Left renal pelvis (tissue), 4 donors: ENCODE results near the gene RAB3GAP2. TPM values are rescaled to one million over a fixed set of nuclear protein-coding genes. Genes with fewer than 3 reads are reported as not detected.
A peak's percentile ranks its signal among the peaks of the same experiment; 100 is the strongest.
"Not testable (repeated sequence)": the region's sequence is repeated elsewhere in the genome, so short reads cannot be mapped to it uniquely, and the experiment has no call there.

ENCODE experiments used
- DNase-seq, 4 donors: peaks; one replicate each; pipeline ENCODE4 v3.0.0-alpha.2; 2013; ENCODE audit warnings: low read depth in 4 of 4, low spot score in 3 of 4
- polyA plus RNA-seq, 4 donors: library from polyadenylated mRNA; unstranded; fragments of 120-200 nt; gene quantifications; one replicate each; pipeline ENCODE4 v1.2.1, GENCODE V29; 2013; ENCODE audit not compliant: insufficient read length in 4 of 4

RAB3GAP2 gene
- polyA plus RNA-seq, 4 donors = 25.7 to 37.6 (median 34.7) TPM

DNA sequence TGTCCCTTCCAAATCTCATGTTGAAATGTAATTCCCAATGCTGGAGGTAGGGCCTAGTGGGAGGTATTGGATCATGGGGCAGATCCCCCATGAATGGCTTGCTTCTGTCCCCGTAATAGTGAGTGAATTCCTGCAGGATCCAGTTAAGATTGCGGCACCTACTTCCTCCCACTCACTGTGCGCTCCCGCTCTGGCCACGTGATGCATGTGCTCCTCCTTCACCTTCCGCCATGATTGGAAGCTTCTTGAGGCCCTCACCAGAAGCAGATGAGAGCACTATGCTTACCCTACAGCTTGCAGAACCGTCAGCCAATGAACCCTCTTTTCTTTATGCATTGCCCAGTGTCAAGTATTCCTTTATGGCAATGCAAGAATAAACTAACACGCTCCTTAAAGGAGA lies 14.9 kb upstream of the RAB3GAP2 start:
- no peak for DNase-seq

DNA sequence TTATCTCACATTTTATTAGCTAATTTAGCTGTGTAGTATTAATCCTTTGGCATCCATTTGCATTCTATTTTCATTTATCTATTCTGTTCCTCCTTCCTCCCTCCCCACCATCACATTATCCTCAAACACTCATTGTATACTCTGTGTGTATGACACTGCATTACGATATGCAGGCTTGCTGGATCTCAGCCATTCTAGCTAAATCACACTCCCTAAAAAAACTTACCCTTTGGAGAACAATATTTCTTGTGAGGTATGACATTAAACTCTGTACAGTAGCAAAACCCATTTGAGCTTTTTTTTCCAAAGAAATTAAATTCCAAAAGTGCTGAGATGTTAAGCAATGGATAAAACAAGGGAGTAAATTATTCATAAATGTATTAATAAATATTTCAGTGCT lies 11.4 kb upstream of the RAB3GAP2 start:
- no peak for DNase-seq

DNA sequence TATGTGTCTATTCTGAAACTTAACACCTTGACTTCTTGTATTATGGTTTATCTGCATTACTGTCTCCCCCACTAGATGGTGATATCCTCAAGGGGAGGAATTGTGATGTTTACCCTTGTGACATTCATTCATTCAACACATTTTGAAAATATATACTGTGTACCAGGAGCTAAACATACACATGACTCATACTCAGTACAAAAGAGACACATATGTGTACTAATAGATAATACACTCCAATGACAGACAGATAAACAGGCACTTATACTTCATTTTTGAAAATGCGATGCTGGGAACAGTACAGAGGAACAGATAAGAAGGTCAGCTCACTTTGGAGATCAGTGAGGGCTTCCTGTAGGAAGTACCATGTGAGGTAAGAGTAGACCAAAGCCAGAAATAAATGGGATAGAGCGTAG lies 8.9 kb upstream of the RAB3GAP2 start:
- DNase-seq = no peak

DNA sequence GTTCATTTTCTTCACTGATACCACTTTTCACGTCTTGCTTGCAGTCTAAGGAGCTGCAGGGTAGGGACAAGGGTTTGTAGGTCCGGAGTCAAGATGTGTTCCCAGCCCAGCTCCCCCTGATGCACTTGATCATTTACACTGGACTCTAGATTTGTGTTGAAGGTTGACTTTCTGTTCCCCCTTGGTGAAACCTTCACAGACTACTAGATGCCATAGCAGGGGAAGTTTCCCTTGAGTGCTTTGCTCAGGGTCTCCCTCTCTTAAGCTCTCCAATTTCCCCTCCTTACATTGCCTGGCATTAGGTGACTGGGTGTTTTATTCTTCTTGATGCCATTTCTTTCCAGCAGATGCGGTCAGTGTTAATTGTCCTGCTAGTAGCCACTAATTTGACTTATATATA lies 8.0 kb upstream of the RAB3GAP2 start:
- no peak for DNase-seq

DNA sequence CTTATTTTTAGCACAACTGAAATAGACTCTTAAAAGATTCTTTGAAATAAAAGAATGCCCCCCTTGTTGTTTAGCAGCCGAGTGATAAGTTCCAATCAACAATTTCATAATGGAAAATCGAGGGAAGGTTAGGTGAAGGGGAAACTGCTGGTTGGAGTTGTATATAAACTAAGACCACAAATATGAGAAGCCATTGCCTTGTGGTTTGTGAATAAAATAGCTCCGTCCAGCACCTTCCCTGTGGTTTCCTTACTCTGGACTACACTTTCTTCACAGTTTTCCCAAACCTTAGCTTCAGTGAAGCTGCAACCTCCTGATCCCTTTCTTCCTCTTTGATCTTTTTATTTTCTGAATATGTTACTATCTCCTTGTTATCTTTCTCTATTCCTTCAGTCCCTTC lies 6.7 kb upstream of the RAB3GAP2 start:
- no peak for DNase-seq

DNA sequence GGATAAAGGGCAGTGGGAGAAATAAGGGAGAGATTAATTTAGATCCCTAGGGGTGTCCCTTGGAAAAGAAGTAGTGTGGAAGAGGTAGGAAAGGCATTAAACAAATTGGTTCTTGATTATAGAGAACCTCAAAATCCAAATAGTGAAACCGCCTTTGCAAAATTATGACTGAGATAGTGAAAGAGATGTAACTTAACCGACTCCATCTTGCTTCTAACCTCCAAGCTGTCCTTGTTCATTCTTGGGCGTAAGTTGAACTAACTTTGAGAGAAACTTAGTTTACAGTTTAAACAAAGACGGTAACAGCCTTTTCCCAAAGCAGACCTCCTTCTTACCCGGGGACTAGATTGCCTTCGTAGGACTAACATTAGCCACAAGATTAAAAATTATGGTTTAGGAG lies 3.2 kb upstream of the RAB3GAP2 start:
- no peak for DNase-seq

DNA sequence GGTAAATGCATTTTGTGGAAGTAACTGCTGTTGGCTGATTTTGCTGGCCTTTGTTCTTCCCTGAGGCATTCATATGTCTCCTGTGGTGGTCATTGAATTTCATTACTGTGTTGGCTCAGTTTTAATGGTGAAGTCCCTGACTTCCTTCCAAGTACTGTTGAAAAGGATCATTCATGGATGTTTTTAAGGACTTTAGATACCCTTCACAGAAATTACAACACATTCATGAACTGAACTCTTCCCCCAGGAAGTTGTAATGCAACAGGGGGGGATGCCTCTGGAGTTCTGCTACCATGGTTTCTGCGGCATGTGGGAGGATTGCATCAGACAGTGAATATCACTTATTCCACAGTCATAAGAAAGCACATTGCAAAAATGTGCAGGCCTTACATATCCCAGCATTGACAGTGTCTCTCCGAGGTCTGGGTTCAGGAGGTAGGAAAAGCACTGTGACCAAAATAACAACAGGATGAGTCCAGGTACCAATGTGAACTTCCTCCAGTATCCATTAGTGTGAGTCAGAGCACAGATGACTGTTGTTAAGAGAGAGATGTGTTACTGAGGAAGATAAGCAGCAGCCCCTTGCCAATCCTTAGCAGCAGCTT lies 2.1 kb upstream of the RAB3GAP2 start:
- no peak for DNase-seq

DNA sequence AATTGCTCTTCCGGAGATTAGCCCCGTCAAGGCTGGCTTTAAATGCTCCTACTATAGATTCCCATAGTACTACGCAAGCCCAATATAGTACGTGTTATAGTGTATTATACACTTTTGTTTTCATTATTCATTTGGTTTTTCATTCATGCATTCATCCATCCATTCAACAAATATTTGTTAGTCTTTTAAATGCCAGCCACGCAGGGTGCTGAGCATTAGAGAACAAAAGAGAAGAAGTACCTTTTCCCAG lies 513 bp upstream of the RAB3GAP2 start:
- no peak for DNase-seq

DNA sequence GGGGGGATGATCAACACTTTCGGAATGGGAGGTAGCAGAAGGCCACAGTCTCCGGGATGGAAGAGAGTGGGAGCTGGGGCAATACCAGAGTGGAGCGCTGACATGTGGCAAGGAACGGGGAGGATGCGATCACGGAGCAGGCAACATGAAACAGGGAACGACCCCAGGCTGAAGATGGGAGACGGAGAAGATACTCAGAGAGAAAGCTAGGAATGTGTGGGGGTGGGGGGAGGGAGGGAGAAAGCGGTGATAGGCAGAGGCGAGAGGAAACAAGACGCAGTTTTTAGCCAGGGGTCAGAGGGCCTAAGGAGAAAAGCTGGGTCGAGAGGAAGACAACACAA lies 577 bp downstream of the RAB3GAP2 start:
- peak in 1 of 4 donors; percentile 19 for DNase-seq

DNA sequence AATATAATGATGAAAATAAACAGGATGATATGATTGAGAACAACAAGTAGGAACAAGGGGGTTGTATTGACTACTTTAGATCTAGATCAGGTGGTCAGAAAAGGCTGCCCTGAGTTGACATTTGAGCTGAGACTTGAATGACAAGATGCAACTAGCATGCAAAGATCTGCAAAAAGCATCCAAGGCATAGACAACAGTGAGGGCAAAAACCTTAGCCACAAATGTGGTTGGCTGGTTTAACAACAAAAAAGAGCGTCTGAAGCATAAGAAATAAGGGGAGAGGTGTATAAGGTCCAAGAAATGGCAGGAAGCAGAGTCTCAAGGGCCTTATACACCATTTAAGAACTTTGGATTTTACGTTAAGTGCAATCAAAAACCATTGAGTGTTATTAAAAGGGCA lies 3.2 kb downstream of the RAB3GAP2 start:
- no peak for DNase-seq

DNA sequence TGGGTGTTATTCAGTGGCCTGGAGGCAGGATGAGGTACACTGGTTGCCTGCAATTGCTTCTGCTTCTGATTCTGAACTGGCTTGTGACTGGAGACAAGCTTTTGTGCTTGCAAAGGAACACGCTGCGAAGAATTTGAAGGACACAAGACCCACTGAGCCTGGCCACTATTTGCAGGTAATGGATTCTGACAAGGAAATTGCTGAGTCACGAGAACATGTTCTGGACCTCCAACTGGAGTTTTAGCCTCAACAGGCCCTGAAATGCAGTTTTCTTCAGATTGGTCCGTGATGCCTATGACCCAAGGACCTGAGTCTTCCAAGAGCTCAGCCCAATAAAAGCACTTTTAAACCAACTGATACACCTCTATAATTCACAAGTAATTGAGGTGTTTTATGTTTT lies 4.6 kb downstream of the RAB3GAP2 start:
- no peak for DNase-seq

DNA sequence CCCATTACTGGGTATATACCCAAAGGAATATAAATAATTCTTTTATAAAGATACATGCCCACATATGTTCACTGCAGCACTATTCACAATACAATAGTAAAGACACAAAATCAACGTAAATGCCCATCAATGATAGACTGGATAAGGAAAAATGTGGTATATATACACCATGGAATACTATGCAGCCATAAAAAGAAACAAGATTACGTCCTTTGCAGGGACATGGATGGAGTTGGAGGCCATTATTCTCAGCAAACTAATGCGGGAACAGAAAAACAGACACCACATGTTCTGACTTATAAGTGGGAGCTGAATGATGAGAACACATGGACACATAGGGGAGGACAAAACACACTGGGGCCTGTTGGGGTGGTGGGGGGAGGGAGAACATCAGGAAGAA lies 12.0 kb downstream of the RAB3GAP2 start:
- not testable (repeated sequence) for DNase-seq

DNA sequence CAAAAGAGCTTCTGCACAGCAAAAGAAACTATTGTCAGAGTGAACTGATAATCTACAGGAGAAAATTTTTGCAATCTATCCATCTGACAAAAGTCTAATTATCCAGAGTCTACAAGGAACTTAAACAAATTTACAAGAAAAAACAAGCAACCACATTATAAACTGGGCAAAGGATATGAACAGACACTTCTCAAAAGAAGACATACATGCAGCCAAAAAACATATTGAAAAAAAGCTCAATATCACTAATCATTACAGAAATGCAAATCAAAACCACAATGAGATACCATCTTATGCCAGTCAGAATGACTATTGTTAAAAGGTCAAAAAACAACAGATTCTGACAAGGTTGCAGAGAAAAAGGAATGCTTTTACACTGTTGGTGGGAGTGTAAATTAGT lies 12.5 kb downstream of the RAB3GAP2 start:
- not testable (repeated sequence) for DNase-seq

DNA sequence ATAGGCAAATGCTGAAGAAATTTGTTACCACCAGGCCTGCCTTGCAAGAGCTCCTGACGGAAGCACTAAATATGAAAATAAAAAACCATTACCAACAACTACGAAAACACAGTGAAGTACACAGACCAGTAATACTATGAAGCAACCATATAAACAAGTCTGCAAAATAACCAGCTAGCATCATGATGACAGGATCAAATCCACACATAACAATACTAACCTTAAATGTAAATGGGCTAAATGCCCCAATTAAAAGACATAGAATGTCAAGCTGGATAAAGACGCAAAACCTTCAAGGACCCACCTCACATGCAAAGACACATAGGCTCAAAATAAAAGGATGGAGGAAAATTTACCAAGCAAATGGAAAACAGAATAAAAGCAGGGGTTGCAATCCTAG lies 16.1 kb downstream of the RAB3GAP2 start:
- DNase-seq = not testable (repeated sequence)

DNA sequence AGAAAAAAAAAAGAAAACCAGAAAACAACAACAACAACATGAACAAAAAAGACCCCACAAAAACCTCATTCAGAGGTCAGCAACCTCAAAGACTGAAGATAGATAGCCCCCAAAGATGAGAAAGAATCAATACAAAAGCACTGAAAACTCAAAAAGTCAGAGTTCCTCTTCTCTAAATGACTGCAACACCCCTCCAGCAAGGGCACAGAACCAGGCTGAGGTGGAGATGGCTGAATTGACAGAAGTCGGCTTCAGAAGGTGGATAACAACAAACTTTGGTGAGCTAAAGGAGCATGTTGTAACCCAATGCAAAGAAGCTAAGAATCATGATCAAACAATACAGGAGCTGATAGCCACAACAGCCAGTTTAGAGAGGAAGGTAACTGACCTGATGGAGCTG lies 17.0 kb downstream of the RAB3GAP2 start:
- no peak for DNase-seq

DNA sequence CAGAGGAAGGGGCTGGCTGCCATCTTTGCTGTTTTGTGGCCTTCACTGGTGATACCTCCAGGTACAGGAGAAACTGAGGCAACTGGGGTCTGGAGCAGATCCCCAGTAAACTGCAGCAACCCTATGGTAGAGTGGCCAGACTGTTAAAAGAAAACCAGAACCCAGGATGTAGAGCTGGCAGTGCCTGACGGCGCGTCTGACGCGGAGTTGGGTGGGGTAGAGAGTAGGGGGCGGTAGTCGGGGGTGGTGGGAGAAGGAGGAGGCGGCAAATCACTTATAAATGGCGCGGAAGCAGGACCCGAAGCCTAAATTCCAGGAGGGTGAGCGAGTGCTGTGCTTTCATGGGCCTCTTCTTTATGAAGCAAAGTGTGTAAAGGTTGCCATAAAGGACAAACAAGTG lies 19.0 kb downstream of the RAB3GAP2 start:
- not testable (repeated sequence) for DNase-seq

DNA sequence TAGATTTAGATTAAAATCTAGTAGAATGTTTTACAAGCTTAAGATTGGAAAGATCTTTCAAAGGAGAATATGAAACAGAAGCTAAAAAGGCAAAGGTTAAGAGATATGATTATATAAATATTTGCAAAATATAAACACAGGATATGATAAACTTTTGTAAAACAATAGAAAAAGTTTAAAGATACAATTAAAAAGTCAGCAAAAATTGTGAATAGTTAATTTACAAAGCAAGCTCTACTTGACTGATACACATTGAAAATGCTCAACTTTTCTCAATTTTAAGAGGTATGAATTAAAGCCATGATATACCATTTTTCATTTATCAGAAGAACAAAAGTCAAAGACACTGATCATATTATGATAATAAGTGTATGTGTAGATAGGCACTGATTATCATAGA lies 21.0 kb downstream of the RAB3GAP2 start:
- no peak for DNase-seq

DNA sequence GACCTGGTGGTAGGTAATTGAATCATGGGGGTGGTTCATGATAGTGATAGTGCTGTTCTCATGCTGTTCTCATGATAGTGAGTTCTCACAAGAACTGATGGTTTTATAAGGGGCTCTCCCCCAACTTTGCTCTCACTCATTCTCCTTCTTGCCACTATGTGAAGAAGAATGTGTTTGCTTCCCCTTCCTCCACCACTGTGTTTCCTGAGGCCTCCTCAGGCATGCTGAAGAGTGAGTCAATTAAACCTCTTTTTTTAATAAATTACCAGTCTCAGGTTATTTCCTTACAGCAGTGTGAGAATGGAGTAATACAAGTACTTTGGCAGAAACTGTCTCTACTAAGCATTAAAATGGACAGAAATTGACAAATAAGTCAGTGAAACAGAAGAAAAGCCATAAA lies 21.6 kb downstream of the RAB3GAP2 start:
- no peak for DNase-seq

DNA sequence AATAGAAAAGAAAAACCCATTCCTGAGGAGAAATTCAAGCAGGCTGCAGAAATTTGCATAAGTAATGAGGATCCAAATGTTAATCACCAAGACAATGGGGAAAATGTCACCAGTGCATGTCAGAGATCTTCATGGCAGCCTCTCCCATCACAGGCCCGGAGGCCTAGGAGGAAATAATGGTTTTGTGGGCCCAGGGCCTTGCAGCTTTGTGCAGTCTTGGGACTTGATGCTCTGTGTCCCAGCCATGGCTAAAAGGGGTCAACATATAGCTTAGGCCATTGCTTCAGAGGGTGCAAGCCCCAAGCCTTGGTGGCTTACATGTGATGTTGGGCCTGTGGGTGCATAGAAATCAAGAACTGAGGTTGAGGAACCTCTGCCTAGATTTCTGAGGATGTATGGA lies 22.7 kb downstream of the RAB3GAP2 start:
- no peak for DNase-seq

DNA sequence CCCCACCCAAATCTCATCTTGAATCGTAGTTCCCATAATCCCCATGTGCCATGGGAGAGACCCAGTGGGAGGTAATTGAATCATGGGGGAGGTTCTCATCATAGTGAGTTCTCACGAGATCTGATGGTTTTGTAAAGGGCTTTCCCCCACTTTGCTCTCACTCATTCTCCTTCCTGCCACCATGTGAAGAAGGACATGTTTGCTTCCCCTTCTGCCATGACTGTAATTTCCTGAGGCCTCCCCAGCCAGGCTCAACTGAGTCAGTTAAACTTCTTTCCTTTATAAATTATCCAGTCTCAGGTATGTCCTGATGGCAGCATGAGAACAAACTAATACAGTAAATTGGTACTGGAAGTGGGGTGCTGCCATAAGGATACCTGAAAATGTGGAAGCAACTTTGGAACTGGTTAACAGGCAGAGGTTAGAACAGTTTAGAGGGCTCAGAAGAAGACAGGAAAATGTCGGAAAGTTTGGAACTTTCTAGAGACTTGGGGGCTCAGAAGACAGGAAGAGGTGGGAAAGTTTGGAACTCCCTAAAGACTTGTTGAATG lies 23.5 kb downstream of the RAB3GAP2 start:
- DNase-seq = not testable (repeated sequence)

DNA sequence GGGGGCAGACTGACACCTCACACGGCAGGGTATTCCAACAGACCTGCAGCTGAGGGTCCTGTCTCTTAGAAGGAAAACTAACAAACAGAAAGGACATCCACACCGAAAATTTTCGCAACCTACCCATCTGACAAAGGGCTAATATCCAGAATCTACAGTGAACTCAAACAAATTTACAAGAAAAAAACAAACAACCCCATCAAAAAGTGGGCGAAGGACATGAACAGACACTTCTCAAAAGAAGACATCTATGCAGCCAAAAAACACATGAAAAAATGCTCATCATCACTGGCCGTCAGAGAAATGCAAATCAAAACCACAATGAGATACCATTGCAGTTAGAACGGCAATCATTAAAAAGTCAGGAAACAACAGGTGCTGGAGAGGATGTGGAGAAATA lies 26.4 kb downstream of the RAB3GAP2 start:
- DNase-seq = not testable (repeated sequence)

DNA sequence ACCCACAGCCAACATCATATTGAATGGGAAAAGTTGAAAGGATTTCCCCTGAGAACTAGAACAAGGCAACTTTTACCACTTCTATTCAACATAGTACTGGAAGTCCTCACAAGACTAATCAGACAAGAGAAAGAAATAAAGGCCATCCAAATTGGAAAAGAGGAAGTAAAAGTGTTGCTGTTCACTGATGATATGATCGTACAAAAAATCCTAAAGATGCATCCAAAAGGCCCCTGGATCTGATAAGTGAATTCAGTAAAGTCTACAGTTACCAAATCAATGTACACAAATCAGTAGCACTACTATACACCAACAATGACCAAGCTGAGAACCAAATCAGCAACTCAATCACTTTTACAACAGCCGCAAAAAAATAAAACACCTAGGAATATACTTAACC lies 28.3 kb downstream of the RAB3GAP2 start:
- DNase-seq = no peak

DNA sequence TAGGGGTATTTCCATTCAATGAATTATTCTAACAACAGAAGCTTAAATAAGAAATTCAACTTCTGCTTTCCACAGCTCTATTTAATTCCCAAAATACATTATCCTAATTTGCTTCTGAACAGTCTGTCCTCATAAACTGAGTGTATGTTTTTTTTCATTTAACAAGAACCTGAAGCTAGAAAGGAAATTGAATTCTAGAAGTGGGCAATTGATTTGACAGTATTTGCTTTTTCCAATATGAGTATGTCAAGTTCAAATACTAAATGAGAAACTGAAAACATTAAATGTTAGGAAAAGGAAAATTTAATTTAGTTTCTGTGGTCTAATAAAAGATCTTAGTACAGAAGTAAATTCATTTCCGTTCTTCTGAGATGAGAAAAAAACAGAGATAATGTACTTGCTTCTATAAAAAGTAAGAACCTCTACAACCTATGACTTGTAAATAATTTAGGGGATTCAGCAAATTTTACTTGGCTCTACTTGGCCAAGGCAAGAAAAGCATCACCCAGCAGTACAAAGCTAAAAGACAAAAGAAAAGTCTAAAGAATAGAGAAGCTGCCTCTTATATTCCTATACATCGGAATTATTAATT lies 31.1 kb downstream of the RAB3GAP2 start:
- no peak for DNase-seq
